ENCODE data around the gene PPP2R2D.

The PPP2R2D gene

GRCh38 chr10:131964298-131964697 is 63.5 kb downstream of the PPP2R2D start:
- DNase-seq (ENCODE audit: extremely low spot score), result no peak

GRCh38 chr10:131968949-131969348 is 68.1 kb downstream of the PPP2R2D start:
- POLR2A ChIA-PET, result no interaction called here
- CTCF ChIA-PET, result no interaction called here
- TF ChIP-seq ELF4 (IDR thresholded peaks at IDR 0.05), result no peak
- TF ChIP-seq SP1 (IDR thresholded peaks at IDR 0.05), result no peak
- no peak for TF ChIP-seq FOXM1 (IDR thresholded peaks at IDR 0.05; ENCODE audit: borderline replicate concordance)
- no peak for TF ChIP-seq ZNF384 (IDR thresholded peaks at IDR 0.05)
- TF ChIP-seq CTBP1 (IDR thresholded peaks at IDR 0.05; ENCODE audit: borderline replicate concordance), result no peak
- TF ChIP-seq LEF1 (IDR thresholded peaks at IDR 0.05; ENCODE audit: borderline replicate concordance), result no peak
- no peak for TF ChIP-seq SUZ12 (IDR thresholded peaks at IDR 0.05)
- no peak for TF ChIP-seq PKNOX1 (IDR thresholded peaks at IDR 0.05)
- TF ChIP-seq NFRKB (IDR thresholded peaks at IDR 0.05), result no peak
- no peak for TF ChIP-seq BHLHE40 (IDR thresholded peaks at IDR 0.05; ENCODE audit: borderline replicate concordance)
- TF ChIP-seq L3MBTL2 (conservative IDR thresholded peaks at IDR 0.05), result no peak
- no peak for TF ChIP-seq ARNT (IDR thresholded peaks at IDR 0.05)
- no peak for TF ChIP-seq FOXK2 (IDR thresholded peaks at IDR 0.05)
- TF ChIP-seq HDGF (IDR thresholded peaks at IDR 0.05; ENCODE audit: borderline replicate concordance), result no peak
- TF ChIP-seq FOXA1 (IDR thresholded peaks at IDR 0.05), result no peak
- TF ChIP-seq TARDBP (IDR thresholded peaks at IDR 0.05), result no peak
- no peak for DNase-seq (ENCODE audit: extremely low spot score)

More at GRCh38 chr10:131964298-131964697, 63.5 kb downstream of the PPP2R2D start:
- CTCF ChIA-PET, result no interaction called here
- TF ChIP-seq FOXM1 (IDR thresholded peaks at IDR 0.05; ENCODE audit: borderline replicate concordance) (no peak), ARNT (IDR thresholded peaks at IDR 0.05) (no peak), CTBP1 (IDR thresholded peaks at IDR 0.05; ENCODE audit: borderline replicate concordance) (no peak), TARDBP (IDR thresholded peaks at IDR 0.05) (no peak), NFRKB (IDR thresholded peaks at IDR 0.05) (no peak), ELF4 (IDR thresholded peaks at IDR 0.05) (no peak)
- POLR2A ChIA-PET, result no interaction called here

- POLR2A ChIA-PET, result no interaction called here
- CTCF ChIA-PET, result no interaction called here
- TF ChIP-seq LEF1 (IDR thresholded peaks at IDR 0.05; ENCODE audit: borderline replicate concordance), result no peak
- TF ChIP-seq FOXM1 (IDR thresholded peaks at IDR 0.05; ENCODE audit: borderline replicate concordance), result no peak
- TF ChIP-seq ARNT (IDR thresholded peaks at IDR 0.05), result no peak
- no peak for TF ChIP-seq SP1 (IDR thresholded peaks at IDR 0.05)
- no peak for TF ChIP-seq ZNF384 (IDR thresholded peaks at IDR 0.05)
- TF ChIP-seq NFRKB (IDR thresholded peaks at IDR 0.05), result no peak
- TF ChIP-seq BHLHE40 (IDR thresholded peaks at IDR 0.05; ENCODE audit: borderline replicate concordance), result no peak
- no peak for TF ChIP-seq CTBP1 (IDR thresholded peaks at IDR 0.05; ENCODE audit: borderline replicate concordance)
- no peak for TF ChIP-seq ELF4 (IDR thresholded peaks at IDR 0.05)
- no peak for TF ChIP-seq FOXA1 (IDR thresholded peaks at IDR 0.05)
- no peak for TF ChIP-seq FOXK2 (IDR thresholded peaks at IDR 0.05)
- TF ChIP-seq SUZ12 (IDR thresholded peaks at IDR 0.05), result no peak
- no peak for TF ChIP-seq L3MBTL2 (conservative IDR thresholded peaks at IDR 0.05)
- no peak for TF ChIP-seq PKNOX1 (IDR thresholded peaks at IDR 0.05)
- TF ChIP-seq TARDBP (IDR thresholded peaks at IDR 0.05), result no peak
- no peak for TF ChIP-seq HDGF (IDR thresholded peaks at IDR 0.05; ENCODE audit: borderline replicate concordance)
- no peak for DNase-seq (ENCODE audit: extremely low spot score)
These were observed 70.1 kb downstream of the PPP2R2D start for GRCh38 chr10:131970946-131971345.

GRCh38 chr10:131971591-131971990 is 70.8 kb downstream of the PPP2R2D start:
- DNase-seq (ENCODE audit: extremely low spot score), result no peak
- TF ChIP-seq BHLHE40 (IDR thresholded peaks at IDR 0.05; ENCODE audit: borderline replicate concordance), result no peak
- no peak for TF ChIP-seq ARNT (IDR thresholded peaks at IDR 0.05)
- no peak for TF ChIP-seq SP1 (IDR thresholded peaks at IDR 0.05)
- no peak for TF ChIP-seq HDGF (IDR thresholded peaks at IDR 0.05; ENCODE audit: borderline replicate concordance)
- no peak for TF ChIP-seq PKNOX1 (IDR thresholded peaks at IDR 0.05)
- TF ChIP-seq NFRKB (IDR thresholded peaks at IDR 0.05), result no peak
- no peak for TF ChIP-seq ELF4 (IDR thresholded peaks at IDR 0.05)
- TF ChIP-seq TARDBP (IDR thresholded peaks at IDR 0.05), result no peak
- TF ChIP-seq L3MBTL2 (conservative IDR thresholded peaks at IDR 0.05), result no peak
- no peak for TF ChIP-seq LEF1 (IDR thresholded peaks at IDR 0.05; ENCODE audit: borderline replicate concordance)
- TF ChIP-seq ZNF384 (IDR thresholded peaks at IDR 0.05), result no peak
- POLR2A ChIA-PET, result no interaction called here
- CTCF ChIA-PET, result no interaction called here

GRCh38 chr10:131972474-131973071 is 71.8 kb downstream of the PPP2R2D start:
- POLR2A ChIA-PET, result no interaction called here
- TF ChIP-seq LEF1 (IDR thresholded peaks at IDR 0.05; ENCODE audit: borderline replicate concordance) (no peak), L3MBTL2 (conservative IDR thresholded peaks at IDR 0.05) (no peak), FOXK2 (IDR thresholded peaks at IDR 0.05) (no peak), NFRKB (IDR thresholded peaks at IDR 0.05) (no peak), ELF4 (IDR thresholded peaks at IDR 0.05) (no peak)
- DNase-seq (ENCODE audit: extremely low spot score), result no peak
- CTCF ChIA-PET, result interaction anchor here (0.6 to 1.0 kb wide), 2 partner anchors 65 to 99 kb away, joined by 3 read pairs; no protein-coding TSS in a partner anchor

- no peak for DNase-seq (ENCODE audit: extremely low spot score)
- no peak for TF ChIP-seq TARDBP (IDR thresholded peaks at IDR 0.05)
- no peak for TF ChIP-seq CTBP1 (IDR thresholded peaks at IDR 0.05; ENCODE audit: borderline replicate concordance)
- TF ChIP-seq SP1 (IDR thresholded peaks at IDR 0.05), result no peak
- no peak for TF ChIP-seq FOXA1 (IDR thresholded peaks at IDR 0.05)
- TF ChIP-seq ARNT (IDR thresholded peaks at IDR 0.05), result no peak
- no peak for TF ChIP-seq BHLHE40 (IDR thresholded peaks at IDR 0.05; ENCODE audit: borderline replicate concordance)
- TF ChIP-seq FOXM1 (IDR thresholded peaks at IDR 0.05; ENCODE audit: borderline replicate concordance), result no peak
- TF ChIP-seq ELF4 (IDR thresholded peaks at IDR 0.05), result no peak
- no peak for TF ChIP-seq HDGF (IDR thresholded peaks at IDR 0.05; ENCODE audit: borderline replicate concordance)
- TF ChIP-seq L3MBTL2 (conservative IDR thresholded peaks at IDR 0.05), result no peak
- no peak for TF ChIP-seq SUZ12 (IDR thresholded peaks at IDR 0.05)
- no peak for TF ChIP-seq PKNOX1 (IDR thresholded peaks at IDR 0.05)
- ChIA-PET CTCF (interaction anchor here (0.6 to 1.5 kb wide), 4 partner anchors 11 to 100 kb away, joined by 3 read pairs; no protein-coding TSS in a partner anchor), POLR2A (no interaction called here)
These were observed 72.5 kb downstream of the PPP2R2D start for GRCh38 chr10:131973160-131973951.
